COLO829 (cell line): ENCODE data around the gene GPC6.
"Not testable (repeated sequence)": the region's sequence is repeated elsewhere in the genome, so short reads cannot be mapped to it uniquely, and the experiment has no call there.

ENCODE experiments used
- DNase-seq: peaks from one replicate; pipeline ENCODE4 v3.0.0; 2012; ENCODE audit warnings: low spot score

GPC6 gene

DNA sequence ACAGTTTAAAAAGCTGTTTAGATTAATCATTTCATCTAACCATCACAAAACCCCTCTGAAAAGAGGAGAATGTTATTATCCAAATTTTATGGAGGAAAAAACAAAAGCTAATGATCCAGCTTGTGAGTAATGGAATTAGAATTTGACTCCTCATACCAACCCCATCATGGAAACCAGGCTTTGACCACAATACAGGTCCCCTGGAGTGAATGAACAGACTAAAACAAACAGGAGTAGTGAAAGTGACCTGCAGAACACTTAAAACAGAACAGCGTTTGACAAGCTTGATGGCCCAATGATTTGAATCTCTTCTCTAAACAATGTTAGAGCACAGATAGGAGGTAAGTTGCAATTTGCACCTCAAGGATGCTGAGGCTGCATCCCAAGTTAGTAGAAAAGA, 1022.9 kb downstream of the GPC6 start:
- DNase-seq: no peak

DNA sequence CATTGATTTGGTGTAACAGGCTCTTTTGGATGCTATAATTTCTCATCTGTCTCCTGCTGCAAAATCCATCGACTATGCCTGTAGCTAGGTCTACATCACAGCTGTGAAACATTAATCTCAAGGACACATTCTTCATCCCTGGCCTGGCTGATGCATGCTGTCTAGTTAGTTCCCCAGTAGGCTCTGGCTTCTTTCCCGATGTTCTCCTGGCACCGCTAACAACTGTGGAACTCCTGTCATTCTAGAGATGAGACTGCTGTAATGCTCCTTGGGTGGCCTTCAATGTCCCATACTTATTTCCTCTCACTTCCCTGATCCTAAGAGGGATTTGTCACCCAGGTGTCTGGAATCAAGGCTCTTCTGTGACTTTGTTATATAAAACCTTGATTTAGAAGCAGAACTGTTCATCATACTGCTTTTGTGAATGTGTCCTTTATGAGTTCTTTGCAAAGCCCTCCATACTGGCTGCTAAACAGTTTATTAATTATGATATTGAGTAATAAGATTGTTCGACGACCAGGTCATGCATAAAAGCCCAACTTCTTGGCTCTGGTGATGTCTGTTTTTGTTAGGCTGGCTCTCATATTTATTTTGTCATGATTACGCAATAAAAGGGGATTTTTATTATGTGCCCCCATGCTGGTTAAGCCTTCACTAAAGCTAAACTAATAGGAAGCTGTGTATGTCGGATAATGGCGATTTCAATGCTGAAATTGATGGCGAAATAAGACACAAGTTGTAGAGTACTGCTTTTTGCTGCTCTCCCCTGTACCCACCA, 1025.4 kb downstream of the GPC6 start:
- no peak for DNase-seq

DNA sequence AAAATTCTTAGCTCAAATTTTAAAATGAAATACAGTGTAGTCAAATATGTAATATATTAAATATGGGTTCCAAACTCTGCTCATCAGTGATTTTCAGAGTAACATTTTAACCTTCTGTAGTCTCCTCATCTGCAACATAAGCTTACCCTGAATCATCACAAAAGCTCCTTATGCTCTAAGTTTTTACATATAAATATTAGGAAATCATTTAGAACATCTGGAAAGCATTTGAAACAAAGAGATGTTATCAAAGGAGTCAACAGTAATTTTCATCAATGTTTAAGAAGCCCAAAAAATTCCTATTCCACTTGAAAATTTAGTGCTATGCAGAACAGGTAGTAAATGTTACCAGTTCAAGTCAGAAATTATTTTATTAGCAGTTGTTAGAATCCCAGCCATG, 1028.1 kb downstream of the GPC6 start:
- DNase-seq: no peak

DNA sequence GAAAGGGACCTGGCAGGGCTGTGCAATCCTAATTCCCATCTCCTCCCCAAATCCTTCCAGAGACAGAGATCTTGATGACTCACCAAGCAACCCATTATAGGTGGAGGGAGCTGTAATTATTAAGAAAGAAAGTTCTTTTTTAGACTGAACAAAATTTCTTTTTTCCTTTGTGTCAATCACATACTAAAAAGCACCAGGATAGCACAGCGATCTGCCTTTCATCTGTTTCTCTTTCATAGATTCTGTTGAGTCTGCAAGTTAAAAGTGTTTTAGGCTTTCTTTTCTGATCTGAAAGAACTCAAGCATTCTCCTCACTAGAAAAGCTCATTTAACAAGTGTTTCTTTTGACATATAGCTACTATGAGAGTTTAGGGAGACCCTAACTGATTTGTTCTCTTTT, 1030.1 kb downstream of the GPC6 start:
- DNase-seq: no peak

DNA sequence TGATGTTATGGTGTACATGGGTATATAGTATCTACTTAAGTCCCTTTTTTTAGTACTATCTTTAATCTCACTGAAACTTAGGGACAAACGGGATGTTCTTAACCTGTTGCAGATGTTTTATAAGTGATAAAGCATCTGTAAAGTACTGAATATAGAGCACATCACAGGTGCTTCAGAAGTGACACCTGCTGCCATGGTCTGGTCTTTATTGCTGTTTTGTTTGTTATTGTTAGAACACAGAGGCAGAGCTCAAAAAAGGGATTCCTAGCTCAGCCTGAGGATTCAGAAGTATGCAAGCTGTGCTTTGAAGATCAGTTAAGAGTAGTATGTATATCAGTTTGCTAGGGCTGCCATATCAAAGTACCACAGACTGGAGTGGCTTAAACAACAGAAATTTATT, 1033.4 kb downstream of the GPC6 start:
- no peak for DNase-seq

DNA sequence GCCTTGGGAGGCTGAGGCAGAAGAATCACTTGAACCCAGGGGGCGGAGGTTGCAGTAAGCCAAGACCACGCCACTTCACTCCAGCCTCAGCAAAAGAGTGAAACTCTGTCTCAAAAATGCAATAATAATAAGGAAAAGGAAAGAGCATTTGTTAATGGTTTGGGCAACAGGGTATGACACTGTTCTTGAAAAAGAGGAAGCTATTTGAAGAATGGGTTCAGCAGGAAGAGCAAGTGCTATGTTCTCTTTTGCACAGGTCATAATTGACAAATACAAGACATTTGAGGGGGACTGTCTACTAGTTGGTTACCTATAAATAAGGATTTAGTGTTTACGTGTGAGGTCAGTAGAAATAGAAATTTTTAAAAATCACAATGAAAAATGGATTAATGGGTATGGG, 1034.6 kb downstream of the GPC6 start:
- no peak for DNase-seq

DNA sequence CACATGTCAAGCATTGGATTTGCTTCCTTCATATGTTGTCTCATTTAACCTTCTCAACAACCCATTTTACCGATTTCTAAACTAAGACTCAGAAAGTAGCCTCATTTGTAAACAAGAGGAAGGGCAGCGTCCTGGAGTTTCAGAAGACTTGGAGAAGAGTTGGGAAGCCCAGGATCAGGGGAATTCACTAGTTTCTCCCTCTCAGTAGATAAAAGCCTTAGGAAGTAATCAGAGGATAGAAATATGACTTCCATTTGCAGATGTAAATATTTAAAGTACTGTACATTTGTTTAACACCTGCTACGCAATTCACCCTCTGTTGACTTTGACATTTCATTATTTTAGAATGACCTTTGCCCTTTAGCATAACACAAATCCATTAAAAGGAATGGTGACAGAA, 1036.4 kb downstream of the GPC6 start:
- DNase-seq: no peak

DNA sequence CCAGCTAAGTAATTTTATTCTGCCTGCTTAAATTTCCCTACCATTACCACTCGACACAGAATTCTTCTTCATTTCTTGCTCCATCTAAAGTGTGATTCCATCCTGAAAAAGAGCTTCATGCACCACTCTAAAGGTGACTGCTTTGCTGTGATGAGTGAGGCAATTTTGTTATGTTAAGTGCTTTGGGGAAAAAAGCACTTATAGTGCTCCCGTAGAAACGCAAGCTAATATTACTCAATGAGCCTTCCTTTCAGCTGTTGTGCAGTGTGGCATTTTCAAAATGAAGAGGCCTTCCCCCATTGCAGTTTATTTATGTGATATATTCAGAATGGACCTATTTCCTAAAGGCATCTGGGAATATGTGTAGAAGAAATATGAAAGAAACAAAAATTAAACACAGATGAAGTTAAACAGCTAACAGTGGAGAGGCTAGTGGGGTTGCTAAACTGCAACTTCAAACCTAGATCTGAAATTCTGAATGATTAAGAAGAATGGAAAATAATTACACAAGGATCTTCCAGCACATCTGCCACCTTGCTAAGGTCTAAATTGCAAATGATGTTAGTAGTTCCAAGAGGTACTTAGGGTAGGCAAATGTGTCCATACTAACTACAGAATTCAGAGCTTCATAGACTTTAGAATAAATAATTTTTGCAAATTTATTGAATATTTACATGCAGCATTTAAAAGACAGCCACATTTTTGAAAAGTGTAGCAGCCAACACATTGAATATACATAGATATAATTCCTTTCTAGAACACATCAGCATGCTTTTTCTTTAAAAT, 1041.2 kb downstream of the GPC6 start:
- DNase-seq: no peak

DNA sequence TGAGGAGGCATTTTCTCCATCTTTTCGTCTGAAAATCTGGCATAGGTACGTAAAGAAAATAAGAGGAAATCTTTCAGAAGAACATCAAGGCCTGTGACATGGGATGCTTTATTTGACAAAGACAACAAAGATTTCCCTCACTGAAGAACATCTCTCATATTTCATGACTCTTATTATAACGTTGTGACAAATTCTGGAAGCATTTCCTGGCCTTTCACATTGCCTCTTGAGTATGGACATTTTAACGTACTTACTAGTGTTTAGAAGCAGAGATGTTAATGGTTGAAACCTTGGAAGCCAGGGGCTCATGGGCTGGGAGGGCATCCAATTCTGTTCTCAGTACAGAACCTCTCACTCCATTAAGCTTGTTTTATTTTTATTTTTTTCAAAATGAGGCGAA, 1042.1 kb downstream of the GPC6 start:
- DNase-seq: no peak

DNA sequence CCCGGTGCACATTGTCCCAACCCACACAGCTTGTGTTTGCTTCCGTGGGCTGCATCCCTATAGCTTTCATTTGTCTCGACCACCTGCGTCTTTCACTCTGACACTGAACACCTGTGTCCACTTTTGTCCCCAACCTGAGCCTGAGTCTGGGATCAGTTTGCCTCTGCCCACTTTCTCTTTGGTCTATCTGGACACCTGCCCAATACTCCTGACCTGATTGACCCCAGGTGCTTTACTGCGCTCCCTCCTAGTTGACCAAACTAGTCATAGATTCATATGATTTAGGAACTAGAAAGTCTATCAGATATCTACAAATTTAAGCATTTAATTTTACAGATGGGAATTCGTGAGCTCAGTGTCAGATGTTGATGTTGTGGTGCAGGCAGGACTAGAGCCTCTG, 1043.0 kb downstream of the GPC6 start:
- no peak for DNase-seq

DNA sequence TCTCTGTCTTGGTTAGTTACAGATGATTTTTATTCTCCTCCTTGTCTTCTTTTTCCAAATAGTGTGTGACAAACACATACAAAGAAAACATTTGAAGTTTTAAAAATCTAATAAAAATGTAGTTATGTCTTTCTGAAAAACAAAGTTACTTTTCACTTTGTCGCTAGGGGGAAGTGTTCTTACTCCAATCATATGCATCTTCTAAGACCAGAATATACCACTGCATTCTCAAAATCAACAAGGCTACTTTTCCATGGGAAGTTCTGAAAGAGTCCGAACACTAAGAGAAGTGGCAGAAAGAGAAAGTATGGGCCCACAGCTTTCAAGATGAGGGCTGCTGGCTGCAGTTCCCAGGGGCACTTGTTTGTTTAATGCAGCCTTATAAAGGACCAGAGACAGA, 1043.9 kb downstream of the GPC6 start:
- no peak for DNase-seq

DNA sequence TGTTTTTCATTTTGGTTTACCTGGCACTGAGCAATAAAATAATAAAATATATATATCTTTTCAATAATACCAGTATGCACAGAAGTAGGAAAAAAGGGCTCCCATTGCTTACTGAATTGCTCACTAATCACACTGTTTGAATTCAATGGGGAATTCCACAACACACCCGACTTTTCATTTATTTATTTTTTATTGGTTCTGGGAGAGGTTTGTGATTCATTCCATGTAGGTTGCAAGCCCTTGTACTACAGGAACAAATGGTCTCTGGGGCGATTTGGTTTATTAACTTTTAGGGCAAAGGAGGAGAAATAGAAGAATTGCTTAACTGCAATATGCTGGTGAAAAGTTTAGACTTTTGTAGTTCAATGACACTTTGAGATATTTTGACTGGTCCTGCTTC, 1045.4 kb downstream of the GPC6 start:
- DNase-seq: no peak

DNA sequence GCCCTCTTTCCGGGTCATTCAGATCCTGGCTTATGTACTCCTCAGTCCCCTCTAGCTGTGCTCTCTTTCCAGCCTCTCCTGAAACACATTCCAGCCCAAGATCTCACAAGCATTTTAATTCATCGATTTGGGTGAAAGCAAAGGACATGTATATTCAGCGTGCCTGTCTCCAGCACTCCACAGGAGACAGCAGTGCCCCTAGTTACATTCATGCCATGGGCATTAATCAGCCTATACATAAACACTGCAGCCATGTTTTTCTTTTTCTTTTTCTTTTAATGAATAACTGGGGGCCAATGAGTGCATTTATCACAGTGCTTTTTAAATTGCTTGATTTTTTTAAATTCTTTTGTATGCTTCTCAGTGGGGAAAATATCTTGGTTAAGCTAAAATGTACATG, 1053.7 kb downstream of the GPC6 start:
- DNase-seq: no peak

DNA sequence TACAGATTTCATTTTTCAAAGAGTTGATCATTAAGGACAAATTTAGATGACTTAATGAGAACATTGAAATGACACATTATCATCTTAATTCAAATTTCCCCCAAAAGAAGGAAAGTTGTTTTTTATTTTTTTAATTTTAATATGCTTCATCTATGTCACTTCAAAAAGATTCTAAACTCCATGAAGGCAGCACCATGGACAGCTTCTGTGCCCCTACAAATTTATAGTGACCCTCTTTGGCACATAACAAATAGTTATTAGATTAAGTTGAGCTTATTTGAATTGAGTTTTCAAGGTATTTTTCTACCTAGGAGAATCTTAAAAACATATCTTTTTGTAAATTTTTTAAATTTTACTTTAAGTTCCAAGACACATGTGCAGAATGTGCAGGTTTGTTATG, 1054.2 kb downstream of the GPC6 start:
- DNase-seq: no peak

DNA sequence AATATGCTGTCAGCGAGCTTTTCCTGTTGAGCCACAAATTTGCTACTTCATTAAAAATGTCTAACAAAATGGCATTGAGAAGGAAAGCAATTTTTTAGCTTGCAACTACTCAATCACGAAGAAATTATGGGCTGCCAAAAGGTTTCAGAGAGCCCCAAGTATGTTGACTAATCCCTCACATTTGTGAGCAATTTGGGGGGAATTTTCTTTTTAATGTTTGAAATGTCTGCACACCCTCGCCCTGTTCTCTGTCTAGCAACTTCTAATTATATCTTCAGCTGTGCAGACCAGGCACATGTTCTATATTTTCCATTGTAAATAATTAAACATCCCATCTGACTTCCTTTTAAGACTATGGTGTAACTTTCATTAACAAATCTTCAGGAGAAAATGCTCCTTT, 1060.0 kb downstream of the GPC6 start:
- DNase-seq: no peak

DNA sequence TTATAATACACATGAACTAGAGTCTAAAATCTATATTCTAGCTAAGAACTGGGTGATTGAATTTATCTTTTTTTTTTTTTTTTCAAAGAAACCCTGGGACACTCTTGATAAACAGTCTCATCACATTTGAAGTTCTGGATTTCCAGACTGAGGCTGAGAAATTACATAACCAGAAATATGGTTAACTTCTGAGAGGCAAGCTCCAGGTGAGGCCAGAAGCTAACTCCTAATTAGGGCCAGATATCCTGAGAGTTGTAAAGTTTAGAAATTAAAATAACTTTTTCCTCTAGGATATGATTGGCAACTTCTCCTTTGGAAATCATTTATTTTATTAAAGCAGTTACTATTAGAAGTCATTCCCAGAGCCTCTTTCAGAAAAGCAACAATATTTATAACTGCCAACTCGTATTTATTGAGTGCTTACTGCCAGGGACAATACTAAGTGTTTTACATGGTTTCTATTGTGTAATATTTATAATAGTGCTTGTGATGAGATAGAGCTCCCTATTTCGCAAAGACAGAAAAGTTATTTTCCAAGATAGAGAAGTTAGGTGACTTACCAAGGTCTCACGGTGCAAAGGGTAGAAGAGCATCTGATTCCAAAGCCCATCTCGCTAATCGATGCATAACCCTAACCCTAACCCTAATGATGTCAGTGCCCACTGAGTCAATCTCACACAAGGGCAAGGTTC, 1065.2 kb downstream of the GPC6 start:
- DNase-seq: no peak

DNA sequence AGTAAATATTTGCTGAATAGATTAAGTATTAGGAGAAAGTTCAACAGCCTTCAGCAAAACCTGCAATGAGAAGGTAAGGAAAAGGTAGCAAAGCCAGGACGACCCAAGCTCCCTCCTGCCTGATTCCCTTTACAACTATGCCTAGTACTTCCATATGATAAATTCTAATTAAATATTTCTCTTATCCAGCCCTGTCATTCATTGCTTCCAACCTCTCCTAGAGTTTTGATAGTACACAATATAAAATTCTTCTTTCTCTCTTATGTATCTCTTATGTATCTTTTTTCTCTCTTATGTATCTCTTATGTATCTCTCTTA, 1065.7 kb downstream of the GPC6 start:
- no peak for DNase-seq

DNA sequence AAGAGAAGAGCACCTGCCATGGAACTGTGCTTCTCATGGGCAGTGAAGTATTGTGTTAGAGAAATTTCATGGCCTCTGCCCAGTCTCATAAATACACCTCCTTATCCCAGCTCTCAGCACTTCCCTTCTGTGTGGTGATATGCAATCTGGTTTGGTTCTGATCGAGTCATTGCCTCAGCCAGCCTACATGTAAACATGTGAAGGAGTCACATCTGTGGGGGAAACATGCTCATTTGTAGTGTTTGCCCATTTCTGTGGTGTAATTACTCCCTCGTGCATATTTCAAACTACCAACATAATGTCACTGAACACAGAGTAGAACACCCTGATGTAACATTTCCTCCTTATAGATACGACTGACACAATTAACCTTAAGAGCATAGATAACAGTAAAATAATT, 1069.9 kb downstream of the GPC6 start:
- DNase-seq: no peak

DNA sequence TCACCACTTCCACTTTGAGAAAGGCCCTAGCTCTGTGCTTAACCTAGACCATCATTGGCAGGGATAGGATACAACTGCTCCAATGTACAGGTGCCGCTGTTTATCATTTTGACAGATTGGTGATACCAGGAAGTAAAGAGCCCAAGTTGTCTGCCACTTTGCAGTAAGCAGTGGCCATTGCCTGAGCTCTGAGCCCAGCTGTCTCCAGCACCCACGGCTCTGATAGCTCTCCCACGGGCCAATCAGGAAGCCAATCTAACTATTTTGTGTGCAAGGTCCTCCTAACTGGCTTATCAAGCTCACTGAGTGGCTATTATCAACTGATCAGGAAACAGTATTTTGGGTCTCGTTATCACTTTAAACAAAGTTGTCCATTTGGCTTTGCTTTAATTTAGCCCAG, 1071.7 kb downstream of the GPC6 start:
- no peak for DNase-seq

DNA sequence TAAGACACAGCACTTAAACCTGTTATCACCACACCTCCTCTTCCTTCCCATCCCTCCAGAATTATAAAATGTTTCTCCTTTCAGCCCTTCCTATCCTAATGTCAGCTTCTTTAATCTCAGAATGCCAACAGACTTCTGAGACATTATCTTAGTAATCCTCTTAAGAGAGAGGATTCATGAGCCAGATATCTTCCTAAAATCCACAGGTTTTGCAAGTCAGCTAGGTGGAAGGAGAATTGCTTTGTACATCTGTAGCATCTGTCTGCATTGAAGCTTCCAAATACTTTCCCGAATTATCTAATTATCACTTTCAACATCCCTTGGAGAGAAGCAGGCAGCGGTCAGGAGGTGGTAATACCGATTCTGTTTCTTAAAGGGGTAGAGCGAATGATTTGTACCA, 1073.8 kb downstream of the GPC6 start:
- DNase-seq: no peak

DNA sequence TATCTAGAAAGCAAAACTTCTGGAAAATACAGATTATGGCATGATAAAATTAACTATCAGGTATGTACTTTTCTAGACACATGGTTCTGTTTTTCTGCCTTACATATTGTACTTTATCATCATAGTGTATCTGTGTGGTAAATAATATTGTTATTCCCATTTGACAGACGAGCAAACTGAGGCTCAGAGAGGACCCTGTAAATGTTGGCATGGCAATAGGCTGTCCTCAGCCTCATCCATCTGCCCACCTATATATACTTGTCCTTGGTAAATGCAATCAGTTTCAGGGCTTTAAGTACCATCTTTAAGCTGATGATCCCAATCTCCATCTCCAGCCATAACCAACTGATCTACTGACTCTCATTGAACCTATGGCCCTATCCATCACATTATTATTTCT, 1074.9 kb downstream of the GPC6 start:
- no peak for DNase-seq

DNA sequence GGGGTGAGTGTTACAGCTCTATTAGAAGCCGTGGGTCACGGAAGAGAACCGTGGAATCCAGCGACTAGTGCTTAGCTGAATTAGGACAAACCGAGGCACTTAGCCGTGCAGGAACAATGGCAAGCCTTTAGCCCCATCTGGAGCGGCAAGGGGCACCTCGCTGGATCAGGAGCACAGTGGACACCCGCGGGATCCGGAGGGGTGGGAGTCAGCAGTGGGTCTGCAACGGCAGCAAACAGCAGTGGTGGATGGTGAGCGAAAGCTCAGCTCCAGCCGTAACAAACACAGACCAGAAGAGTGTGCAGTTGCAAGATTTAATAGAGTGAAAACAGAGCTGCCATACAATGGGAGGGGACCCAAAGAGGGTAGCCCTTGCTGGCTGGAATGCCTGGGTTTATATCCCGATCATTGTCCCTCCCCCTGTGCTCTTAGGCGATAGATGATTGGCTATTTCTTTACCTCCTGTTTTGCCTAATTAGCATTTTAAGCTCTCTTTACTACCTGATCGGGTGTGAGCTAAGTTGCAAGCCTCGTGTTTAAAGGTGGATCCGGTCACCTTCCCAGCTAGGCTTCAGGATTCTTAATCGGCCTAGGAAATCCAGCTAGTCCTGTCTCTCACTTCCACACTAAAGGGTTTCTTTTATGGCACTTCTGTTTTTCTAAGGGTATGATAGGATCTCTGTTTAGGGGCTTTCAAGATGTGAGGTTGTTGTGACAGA, 1076.4 kb downstream of the GPC6 start:
- not testable (repeated sequence) for DNase-seq
